HT1080 (cell line): Measurements from ENCODE around the gene MTCH1. TPM values are rescaled to one million over a fixed set of nuclear protein-coding genes. Genes with fewer than 3 reads are reported as not detected.

ENCODE experiments used
- DNase-seq: peaks from one replicate; pipeline ENCODE4 v3.0.0-alpha.2; 2015; ENCODE audit warnings: low read depth
- total RNA-seq: library from RNA; depleted of rRNA; stranded (reverse); fragments of >200 nt; shearing (Covaris generic); gene quantifications from 2 replicates; pipeline ENCODE4 v1.2.3, GENCODE V29; 2014

Gene MTCH1
- total RNA-seq, 1 experiment from 2014 or later, result 263 TPM

DNA sequence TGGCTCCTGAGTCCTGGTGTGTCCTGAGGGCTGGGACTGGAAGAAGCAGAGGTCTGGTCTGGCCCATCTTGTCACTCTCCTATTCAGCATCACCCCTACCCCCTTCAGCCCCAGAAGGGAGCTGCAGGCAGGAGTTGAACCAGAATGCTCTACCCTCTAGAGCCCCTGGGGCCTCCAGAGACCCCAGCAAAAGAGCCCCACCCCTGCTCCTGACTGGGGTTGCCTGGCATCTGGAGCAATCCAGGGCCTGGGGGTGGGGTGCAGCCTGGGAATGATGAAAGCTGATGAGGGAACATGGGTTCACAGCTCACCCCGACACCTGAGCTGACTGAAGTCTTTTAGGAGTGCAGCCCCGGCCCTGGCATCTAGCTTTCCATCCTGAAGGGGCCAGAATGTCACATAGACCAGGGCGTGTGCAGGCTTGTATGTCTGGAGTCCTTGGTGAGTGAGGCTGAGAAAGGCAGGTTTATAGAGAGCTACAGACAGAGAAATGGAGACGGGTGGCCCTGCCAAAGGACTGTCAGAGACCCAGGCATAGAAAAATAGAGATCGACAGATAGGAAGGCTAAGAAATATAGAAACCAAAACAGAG lies 31.7 kb upstream of the MTCH1 start:
- no peak for DNase-seq

DNA sequence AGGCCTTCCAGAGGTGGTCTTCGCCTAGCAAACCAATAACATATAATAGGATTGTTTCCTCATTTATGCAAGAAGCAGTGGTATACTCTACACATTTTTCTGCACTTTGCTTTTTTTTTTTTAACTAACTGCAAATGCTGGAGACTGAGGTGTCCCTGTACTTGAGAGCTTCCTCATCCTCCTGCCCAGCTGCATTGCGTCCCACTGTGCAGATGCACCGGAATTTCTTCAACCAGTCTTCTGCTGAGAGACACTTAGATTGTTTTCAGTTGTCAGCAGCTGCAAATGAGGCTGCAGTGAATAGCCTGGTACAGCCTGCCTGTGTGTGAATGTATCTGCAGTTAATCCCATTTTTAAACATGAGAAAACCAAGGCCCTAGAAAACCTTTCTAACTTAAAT lies 31.0 kb upstream of the MTCH1 start:
- DNase-seq, result no peak

DNA sequence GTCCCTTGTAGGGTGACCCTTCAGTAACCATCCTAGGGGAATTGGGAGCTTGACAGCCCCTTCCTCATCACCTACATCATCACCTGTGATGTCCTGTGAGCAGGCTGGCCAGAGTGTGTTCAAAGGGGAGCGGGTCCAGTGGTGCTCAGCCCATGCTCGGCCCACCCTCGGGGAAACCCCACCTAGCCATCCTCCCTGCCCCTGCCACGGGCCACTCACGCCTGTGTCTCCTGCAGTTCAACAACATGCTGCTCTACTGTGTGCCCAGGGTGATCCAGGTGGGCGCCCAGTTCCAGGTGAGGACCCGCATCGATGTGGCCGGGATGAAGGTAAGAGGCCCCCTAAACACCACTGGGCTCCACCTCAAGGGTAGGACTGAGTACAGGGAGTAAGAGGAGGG lies 29.5 kb upstream of the MTCH1 start:
- no peak for DNase-seq

DNA sequence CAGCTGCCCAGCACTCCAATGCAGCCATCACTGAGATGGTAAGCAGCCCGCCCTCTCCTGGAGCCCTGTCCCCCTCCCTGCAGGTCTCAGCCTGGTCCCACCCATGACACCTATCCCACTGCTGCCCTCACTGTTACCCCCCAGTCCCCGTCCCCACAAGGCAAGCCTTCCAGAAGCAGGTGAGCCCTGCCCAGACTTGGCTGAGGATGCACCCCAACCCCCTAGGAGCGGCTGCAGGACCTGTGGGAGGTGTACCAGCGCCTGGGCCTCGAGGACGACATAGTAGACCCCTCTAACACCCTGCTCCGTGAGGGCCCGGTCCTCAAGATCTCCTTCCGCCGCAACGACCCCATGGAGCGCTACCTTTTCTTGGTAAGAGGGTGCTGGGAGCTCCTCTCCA lies 28.7 kb upstream of the MTCH1 start:
- DNase-seq, result no peak

DNA sequence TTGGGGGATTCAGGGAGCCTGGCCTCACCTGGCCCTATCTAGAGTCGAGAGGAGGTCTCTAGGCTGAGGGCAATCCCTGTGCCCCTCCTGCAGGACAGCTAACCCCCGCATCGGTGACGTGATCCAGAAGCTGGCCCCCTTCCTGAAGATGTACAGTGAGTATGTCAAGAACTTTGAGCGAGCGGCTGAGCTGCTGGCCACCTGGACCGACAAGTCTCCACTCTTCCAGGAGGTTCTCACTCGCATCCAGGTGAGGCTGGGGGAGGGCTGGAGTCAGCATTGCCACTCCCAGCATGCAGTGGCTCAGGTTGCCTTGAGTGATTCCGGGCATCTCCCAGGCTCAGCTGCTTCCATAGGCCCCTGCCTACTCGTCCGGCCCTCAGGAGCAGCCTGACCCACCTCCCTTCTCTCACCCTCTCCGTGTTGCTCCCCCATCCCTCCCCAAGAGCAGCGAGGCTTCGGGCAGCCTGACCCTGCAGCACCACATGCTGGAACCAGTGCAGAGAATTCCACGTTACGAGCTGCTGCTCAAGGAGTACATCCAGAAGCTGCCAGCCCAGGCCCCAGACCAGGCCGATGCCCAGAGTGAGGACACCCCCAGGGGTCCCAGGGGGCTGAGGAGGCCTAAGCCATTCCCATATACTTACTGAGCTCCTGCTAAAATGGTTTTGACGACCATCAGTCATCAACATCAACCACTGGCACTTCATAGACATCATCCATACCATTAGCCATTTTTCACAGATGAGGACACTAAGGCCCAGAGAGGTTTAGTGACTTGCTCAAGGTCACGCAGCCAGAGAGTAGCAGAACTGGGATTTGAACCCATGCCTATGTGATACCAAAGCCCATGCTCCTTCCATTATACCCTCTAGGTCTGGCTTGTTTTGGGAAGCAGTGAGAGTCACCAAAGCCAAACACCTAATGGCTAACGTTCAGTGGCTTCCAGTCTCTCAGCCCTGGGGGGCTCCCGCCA lies 27.8 kb upstream of the MTCH1 start:
- DNase-seq, result no peak

DNA sequence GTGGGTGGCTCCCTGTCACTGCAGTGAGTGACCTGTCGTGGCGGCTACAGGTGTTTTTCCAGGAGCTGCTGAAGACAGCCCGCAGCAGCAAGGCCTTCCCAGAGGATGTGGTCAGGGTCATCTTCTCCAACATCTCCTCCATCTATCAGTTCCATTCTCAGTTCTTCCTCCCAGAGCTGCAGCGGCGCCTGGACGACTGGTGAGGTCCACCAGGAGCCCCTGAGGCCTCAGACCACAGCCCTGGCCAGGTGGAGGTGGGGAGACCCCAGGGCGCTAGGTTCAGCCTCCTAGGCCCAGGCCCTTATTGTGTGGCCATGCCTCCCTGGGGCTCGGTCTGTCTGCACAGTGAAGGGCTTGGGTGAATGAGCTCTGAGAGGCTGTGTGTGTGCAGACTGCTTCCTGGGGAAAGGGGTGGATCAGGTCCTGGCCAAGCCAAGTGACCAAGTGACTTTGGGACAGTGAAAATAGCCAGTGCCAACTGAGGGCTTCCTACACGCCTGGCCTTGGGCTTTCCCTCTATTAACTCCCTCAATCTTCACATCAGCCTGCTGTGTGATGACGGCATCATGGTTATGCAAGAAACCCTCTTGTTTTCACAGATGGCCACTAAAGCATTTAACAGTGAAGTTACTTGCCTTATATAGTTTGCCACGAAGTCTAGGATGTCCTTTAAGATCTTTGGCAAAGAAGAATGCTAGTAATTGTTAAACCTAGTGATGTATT lies 25.8 kb upstream of the MTCH1 start:
- DNase-seq, result no peak

DNA sequence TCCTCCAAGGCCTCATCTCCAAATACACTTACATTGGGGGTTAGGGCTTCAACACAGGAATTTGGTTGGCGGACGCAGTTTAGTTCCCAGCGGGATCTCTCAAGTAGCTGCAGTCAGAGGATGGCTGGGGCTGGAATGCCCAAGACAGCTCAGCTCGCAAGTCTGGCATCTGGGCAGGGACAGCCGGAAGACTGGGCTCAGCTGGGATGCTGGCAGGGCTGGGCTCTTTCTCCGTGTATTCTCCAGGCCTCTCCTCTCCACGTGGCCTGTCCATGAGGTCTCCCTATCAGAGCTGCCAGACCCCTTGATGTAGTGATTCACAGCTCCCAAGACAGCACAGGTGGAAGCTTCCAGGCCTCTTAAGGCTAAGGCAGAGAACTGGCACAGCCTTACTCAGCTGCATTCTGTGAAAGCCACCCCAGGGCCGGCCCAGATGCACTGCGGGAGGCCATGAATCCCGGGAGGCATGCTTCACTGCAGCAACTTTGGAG lies 24.5 kb upstream of the MTCH1 start:
- DNase-seq, result no peak

DNA sequence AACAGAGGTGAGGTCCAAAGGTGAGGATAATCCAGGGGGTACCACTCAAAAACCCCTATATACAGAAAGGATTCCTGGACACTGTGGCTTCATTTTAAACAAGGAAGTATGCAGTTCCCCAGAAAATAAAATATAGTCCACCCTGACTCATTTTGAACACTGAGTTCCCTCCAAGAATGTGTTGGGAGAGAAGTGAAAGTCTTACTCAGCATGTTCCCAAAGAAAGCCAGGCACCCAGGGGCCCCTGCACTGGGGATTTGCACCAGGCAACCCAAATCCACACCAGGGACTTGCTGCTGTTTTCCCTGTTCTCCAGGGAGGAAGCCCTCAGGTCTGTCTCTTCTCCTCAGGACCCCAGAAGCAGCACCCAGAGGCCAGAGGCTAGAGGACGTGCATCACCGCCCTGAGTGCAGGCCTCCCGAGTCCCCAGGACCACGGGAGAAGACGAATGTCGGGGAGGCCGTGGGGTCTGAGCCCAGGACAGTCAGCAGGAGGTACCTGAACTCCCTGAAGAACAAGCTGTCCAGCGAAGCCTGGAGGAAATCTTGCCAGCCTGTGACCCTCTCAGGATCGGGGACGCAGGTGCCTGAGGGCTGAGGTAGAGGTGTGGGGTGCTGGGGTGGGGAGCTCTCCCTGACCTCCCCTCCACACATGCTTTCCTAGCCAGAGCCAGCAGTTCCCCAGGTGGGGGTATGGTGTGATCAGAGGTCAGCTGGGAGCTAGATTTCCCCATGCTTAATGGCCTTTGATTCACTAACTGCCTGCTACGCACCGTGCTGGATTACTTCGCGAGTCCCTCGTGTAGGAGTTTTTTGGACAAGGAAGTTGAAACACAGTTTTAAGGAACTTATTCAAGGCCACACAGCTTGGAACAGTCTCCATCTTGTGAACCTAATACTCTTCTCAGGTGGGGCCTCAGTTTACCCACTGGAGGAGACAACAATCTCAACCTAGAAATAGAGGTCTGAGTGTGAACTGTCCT lies 22.8 kb upstream of the MTCH1 start:
- DNase-seq, result no peak

DNA sequence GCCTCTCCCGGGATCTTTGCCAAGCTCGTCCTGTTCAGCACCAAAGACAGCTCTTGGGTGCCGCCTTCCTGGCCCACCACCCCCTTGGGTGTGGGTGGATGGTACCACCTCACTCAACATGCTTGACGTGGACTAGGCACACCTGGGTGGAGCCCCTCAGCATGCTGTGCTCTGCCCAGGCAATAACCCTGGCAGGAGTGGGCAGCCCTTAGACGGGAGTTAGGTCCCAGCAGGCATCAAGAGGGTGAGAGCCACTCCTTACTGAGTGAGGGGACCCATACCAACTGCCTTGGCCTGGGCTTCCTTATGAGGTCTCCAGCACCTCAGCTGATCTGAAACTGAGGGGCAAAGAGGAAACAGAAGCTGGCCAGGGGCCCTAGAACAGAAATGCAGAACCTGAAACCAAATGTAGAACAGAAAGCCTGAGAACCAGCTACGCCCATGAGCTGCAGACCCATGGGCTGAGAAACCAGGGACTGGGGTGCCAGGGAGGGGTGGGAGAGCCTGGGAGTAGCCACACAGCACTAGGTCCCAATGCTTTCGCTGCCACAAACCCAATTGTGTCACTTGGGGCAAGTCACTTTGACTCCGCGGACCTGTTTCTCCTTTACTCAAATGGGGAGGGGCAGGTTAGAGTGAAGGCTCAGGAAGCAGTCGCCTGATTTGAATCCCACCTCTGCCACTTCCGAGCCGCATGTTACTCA lies 21.5 kb upstream of the MTCH1 start:
- no peak for DNase-seq

DNA sequence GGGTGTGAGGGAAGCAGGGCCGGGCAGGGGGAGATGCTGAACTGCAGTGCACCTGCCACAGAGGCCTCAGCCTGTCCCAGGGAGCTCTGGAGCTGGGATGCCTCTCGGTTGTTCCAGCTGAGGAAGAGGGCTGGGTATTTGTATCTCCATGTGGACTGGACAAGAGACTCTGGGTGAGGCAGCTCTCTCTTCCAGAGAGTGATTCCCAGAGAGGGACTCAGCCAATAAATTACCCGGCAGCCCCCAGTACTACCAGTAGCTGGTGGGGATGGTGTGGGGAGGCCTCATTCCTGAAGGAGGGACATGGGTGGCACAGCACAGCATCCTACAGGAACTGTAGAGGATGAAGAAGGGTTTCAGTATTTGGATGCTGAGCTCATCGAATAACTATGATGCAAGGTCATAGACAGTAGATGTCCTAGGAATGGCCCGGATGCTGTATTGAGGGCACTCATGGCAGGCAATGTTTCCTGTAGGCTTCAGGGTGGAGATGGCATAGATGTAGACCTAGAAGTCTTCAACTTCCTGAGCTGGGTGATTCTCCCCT lies 20.9 kb upstream of the MTCH1 start:
- peak; percentile 18 for DNase-seq

DNA sequence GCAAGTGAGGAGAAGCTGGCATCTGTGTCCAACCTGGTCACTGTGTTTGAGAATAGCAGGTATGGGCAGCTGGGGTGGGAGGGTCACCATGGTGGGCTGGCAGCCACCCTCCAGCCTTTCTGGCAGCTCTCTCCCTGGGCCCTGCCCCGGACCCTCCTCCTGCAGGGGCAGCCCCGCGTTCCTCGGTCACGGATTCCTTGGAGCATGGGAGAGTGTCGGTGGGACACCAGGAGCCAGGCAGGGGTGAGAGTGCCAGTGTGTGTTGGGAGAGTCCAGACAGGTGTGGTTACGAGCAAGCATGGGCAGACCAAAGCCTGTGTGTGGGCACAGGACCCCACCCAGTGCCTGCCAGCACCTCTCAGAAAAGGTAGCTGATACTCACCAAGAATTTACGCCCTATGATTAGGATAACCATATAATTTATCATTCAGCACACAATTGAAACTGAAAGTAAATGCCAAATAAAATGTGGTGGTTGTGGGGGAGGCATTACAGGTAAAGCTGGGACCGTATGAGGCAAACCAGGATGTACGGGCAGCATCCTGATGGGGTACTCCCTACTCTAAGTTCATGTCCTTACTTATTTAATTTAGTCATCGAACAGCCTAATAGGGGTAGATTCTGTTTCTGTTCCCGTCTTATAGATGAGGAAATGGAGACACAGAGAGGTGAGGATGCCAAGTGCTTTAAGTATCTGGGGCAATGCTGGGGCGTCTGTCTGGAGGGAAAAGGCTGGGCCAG lies 20.0 kb upstream of the MTCH1 start:
- DNase-seq, result no peak

DNA sequence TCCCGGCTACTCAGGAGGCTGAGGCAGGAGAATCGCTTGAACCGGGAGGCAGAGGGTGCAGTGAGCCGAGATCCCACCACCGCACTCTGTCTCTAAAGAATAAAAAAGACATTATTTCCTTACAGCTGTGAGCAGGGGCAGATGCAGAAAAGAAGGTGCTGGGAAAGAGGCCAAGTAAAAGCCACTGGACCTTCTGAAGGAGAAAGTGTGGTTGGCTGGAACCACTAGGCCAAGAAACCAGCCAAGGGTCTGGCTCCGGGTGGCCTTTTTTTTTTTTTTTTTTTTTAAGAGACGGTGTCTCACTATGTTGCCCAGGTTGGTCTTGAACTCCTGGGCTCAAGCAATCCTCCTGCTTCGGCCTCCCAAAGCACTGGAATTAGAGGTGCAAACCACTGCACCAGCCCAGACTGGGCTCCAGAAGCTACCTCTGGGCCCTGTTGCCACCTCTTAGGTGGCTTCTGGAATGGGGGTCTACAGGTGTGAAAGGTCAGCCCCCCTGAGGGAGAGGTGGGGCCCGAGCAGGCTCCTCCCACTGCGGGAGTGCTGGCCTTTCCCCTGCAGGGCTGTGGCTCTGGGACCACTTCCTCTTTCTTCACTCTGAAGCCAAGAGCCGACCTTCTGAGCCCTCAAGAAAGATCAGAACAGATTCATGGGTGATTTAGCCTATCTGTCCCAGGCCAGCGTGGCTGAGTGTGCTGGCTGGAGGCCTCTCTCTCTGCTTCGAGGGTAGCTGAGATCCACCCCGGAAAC lies 19.2 kb upstream of the MTCH1 start, which contains the start of gene FGD2:
Gene FGD2, plus strand, starts transcription at position 595 of the 750 bp plus-strand sequence. CDS start 163 bp downstream, outside the sequence.
- no peak for DNase-seq

DNA sequence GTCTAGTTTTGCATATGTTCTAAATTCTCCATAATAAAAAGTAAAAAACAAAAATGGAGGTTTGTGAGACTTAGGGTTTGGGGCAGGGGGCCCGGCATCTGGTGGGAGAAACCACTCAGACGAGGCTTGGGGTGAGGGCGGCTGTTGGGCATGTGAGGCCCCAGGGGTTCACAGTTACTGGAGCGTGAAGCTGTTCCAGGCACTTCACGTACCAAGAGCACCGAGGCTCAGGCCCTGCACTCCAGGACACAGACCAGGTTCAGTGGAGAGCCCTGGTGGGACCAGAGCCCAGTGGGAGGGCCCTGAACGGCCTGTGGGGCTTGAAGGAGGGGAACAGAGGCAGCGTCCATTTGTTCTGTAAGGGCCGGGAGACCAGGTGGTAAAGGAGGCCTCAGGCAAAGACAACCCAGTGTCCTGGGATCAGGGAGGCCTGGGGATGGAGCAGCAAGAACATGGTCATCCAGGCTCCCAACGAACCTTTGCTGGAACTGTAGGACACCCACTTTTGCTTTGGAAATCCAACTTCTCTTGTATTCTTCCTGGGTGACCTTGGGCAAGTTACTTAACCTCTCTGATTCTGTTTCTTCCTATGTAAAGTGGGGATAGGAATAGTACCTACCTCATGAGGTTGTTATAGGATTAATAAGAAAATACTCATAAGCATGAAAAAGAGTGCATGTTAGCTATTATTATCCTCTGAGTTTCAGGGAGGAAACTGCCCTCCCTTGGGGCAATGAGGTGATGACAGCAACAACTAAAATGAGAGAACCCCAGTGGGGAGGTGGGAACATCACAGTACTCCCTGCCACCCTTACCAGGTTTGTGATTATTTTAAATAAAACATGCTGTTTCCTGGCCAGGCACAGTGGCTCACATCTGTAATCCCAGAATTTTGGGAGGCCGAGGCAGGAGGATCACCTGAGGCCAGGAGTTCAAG lies 18.3 kb upstream of the MTCH1 start:
- DNase-seq, result no peak

DNA sequence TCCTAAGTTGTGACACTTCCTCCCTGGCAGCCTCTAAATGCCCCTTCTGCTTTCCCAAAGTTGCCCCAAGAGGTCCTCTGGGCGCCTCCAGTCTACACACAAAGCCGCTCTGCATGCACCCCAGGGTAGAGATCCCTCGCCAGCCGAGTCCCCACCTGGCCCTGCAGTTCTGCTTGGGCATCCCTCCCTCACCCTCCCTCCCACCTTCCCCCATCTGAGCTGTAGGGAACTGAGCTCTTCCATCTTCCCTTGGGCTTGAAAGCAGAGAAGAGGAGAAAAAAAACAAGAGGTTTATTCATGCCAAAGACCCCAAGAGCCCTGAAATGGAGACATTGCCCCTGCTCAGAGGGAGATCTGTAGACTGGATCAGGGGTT lies 13.7 kb upstream of the MTCH1 start:
- DNase-seq, result no peak

DNA sequence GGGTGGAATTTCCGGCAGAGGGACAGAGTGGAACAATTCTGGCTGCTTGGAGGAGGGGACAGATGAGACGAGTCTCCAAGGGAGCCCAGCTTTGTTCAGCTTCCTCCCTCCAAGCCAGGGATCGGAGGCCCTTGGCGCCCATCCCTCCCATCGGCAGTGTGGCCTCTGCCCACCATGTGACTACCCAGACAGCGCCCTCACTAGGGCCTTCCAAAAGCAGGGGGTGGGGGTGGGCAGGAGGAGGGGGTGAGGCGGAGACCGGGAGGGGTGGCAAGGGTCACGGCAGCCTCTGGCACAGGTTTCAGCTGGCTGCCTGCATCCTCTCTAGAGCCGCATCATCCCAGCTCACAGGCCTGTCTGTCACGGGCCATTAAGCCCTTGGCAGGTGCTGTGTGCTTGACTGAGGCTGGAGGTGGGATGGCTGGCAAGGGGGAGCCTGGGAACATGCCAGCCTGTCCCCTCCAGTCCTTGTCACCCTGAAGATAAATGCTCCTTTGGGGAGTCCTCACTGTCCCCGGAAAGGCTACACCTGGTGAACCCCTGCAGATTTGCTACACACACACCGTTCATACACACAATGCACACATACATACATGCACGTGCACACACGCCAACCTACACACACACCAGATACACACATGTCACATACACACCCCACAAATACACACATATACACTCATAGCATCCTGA lies 13.2 kb upstream of the MTCH1 start:
- no peak for DNase-seq

DNA sequence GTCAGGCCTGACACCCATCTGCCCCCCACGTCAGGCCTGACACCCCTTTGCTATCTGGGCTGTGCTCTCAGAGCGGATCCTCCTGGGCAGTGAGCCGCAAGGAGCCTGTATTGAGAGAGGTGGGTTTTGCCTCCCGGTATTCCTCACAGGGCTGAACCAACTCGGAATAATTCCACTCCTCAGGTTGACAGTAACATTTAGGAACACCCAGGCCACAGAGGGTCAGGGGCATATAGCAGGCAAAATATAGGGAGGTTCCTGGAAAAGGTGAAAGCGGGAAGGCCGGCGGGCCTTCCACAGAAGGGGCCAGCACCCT lies 12.7 kb upstream of the MTCH1 start:
- DNase-seq, result no peak
